Subcutaneous abdominal adipose tissue (tissue), 5 donors: ENCODE results near the gene PSMA4.

Experiments
- H3K27ac ChIP-seq: one replicate; pipeline ENCODE4 v1.7.0; 2013; ENCODE audit warnings: low read depth, mild to moderate bottlenecking, inconsistent platforms, low read length, moderate library complexity
- H3K27me3 ChIP-seq, 5 donors: one replicate each; pipeline ENCODE4 v1.7.0; 2013; ENCODE audit warnings: low read length in 5 of 5, inconsistent platforms in 1 of 5; ENCODE audit not compliant: control insufficient read depth in 5 of 5, insufficient read depth in 4 of 5
- H3K36me3 ChIP-seq, 5 donors: one replicate each; pipeline ENCODE4 v1.7.0; 2013; ENCODE audit warnings: low read length in 5 of 5; ENCODE audit not compliant: control insufficient read depth in 5 of 5, insufficient read depth in 5 of 5
- H3K4me1 ChIP-seq, 5 donors: one replicate each; pipeline ENCODE4 v1.7.0; 2013; ENCODE audit warnings: low read length in 5 of 5, mild to moderate bottlenecking in 3 of 5, moderate library complexity in 1 of 5; ENCODE audit not compliant: control insufficient read depth in 5 of 5, insufficient read depth in 5 of 5
- H3K4me3 ChIP-seq, 5 donors: one replicate each; pipeline ENCODE4 v1.7.0; 2013; ENCODE audit warnings: low read length in 5 of 5, low read depth in 1 of 5
- H3K9ac ChIP-seq, 5 donors: one replicate each; pipeline ENCODE4 v1.7.0; 2013; ENCODE audit warnings: low read length in 5 of 5, mild to moderate bottlenecking in 4 of 5, moderate library complexity in 3 of 5
- H3K9me3 ChIP-seq, 5 donors: one replicate each; pipeline ENCODE4 v1.7.0; 2013; ENCODE audit warnings: low read length in 5 of 5; ENCODE audit not compliant: control insufficient read depth in 5 of 5
- donor health status: healthy.
- donor health status: healthy.
- donor health status: healthy.
- donor health status: healthy.
- donor health status: healthy.

The PSMA4 gene

DNA sequence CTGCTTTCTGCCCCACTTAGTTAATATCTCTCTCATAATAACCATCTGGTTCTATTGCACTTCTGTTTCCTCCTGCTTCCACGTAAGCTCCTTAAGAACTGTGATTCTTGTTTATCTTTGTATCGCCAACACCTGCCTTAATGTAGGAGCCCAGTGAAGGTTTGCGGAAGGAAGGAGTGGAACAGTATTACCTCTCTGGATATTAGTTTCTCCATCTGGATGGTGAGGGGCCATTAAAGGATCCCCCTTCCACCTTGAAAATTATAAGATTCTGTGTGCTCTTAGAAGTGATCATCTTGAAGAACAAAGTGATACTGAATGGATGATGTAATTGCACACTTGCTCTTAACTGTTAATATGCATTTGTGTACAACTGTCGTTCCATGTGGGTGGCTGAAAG, 27.3 kb downstream of the PSMA4 start:
- Histone ChIP-seq H3K9me3 (no peaks in the 10 kb centered on the region), H3K36me3 (no peaks in the 10 kb centered on the region), H3K9ac (no peak overlapping the region), H3K4me1 (peaks cover 3 to 16% (median 14%) of the 10 kb centered on the region in 5 donors), H3K4me3 (no peak overlapping the region), H3K27me3 (peaks cover 0 to 12% (median 8%) of the 10 kb centered on the region in 5 donors), H3K27ac (no peak overlapping the region)

DNA sequence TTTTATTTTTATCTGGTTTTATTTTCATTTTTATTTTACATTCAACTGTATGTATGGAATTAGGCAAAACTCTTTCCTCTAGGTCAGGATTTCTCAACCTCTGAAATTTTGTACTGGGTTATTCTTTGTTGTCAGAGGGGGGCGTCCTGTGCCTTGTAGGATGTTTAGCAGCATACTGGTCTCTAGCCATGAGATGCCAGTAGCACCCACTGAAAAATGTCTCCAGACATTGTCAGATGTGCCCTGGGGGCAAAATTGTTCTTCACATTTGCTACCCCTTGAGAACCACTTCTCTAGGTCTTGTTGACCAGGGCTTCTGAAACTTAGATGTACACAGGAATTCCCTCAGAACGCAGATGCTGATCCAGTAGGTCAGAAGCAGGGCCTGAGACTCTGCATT, 30.5 kb downstream of the PSMA4 start:
- Histone ChIP-seq H3K9ac (no peak overlapping the region), H3K4me3 (no peak overlapping the region), H3K4me1 (peaks cover 3 to 9% (median 7%) of the 10 kb centered on the region in 5 donors), H3K27ac (no peak overlapping the region), H3K27me3 (peaks cover 0 to 14% (median 8%) of the 10 kb centered on the region in 5 donors), H3K9me3 (no peaks in the 10 kb centered on the region), H3K36me3 (no peaks in the 10 kb centered on the region)

- H3K4me1 ChIP-seq, result peaks cover 0 to 2% (median under 1%) of the 10 kb centered on the region in 5 donors
- no peak overlapping the region for H3K9ac ChIP-seq
- no peak overlapping the region for H3K4me3 ChIP-seq
- no peaks in the 10 kb centered on the region for H3K9me3 ChIP-seq
- H3K27ac ChIP-seq, result no peak overlapping the region
- peaks cover 0 to 10% (median 8%) of the 10 kb centered on the region in 5 donors for H3K27me3 ChIP-seq
- H3K36me3 ChIP-seq, result no peaks in the 10 kb centered on the region
These were observed 31.1 kb downstream of the PSMA4 start for GRCh38 chr15:78571382-78571781.

DNA sequence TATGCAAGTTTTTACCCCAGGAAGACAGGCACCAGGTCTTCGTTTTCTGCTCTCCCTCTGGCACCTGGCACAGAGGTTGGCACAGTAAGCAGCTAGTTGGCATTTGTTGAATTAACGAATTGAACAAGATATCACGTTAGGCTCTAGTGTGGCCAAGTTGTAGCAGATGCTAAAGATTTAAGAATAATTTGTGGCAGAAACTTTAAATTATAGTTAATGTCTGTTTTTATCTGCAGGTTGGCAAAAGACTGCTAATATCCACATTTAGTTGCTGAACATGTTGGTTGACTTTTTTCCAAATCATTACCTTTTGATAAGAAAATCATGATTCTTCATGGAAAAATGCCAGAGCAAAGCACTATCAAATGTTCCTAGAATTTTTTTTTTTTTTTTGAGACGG, 33.2 kb downstream of the PSMA4 start:
- H3K27me3 ChIP-seq, result peaks cover 0 to 6% (median 0%) of the 10 kb centered on the region in 5 donors
- H3K9me3 ChIP-seq, result no peaks in the 10 kb centered on the region
- H3K27ac ChIP-seq, result no peak overlapping the region
- H3K9ac ChIP-seq, result no peak overlapping the region
- no peaks in the 10 kb centered on the region for H3K36me3 ChIP-seq
- H3K4me3 ChIP-seq, result no peak overlapping the region
- H3K4me1 ChIP-seq, result no peaks in the 10 kb centered on the region

GRCh38 chr15:78574944-78575343, 34.7 kb downstream of the PSMA4 start:
- Histone ChIP-seq H3K27ac (no peak overlapping the region), H3K36me3 (no peaks in the 10 kb centered on the region), H3K4me1 (no peaks in the 10 kb centered on the region), H3K9me3 (no peaks in the 10 kb centered on the region), H3K9ac (no peak overlapping the region), H3K4me3 (no peak overlapping the region), H3K27me3 (peaks cover 0 to 6% (median 0%) of the 10 kb centered on the region in 5 donors)

DNA sequence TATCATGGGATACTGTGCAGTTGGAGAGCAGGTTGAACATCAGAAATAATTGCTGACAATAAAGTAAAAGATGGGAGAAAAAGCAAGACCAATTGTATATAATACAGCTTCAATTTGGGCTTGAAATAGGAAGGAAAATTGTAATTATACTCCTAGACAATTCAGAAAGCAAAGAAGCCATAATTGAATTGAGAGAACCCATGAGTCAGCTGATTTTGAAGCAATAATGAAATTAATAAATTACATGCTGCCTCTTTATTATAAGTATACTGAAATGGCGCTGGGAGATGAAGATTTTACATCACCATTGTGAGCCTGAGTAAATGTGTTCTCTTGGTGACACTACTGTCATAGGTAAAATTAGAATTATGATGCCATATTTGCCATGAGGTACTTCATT, 57.3 kb downstream of the PSMA4 start:
- Histone ChIP-seq H3K36me3 (no peaks in the 10 kb centered on the region), H3K9me3 (no peaks in the 10 kb centered on the region), H3K27ac (no peak overlapping the region), H3K4me3 (no peak overlapping the region), H3K4me1 (no peaks in the 10 kb centered on the region), H3K27me3 (peaks cover 0 to 3% (median 0%) of the 10 kb centered on the region in 5 donors), H3K9ac (no peak overlapping the region)

- no peaks in the 10 kb centered on the region for H3K9me3 ChIP-seq
- H3K4me3 ChIP-seq, result no peak overlapping the region
- H3K27me3 ChIP-seq, result peaks cover 0 to 8% (median 2%) of the 10 kb centered on the region in 5 donors
- no peak overlapping the region for H3K9ac ChIP-seq
- no peaks in the 10 kb centered on the region for H3K36me3 ChIP-seq
- H3K27ac ChIP-seq, result no peak overlapping the region
- no peaks in the 10 kb centered on the region for H3K4me1 ChIP-seq
These were observed 58.1 kb downstream of the PSMA4 start for GRCh38 chr15:78598348-78598747.

DNA sequence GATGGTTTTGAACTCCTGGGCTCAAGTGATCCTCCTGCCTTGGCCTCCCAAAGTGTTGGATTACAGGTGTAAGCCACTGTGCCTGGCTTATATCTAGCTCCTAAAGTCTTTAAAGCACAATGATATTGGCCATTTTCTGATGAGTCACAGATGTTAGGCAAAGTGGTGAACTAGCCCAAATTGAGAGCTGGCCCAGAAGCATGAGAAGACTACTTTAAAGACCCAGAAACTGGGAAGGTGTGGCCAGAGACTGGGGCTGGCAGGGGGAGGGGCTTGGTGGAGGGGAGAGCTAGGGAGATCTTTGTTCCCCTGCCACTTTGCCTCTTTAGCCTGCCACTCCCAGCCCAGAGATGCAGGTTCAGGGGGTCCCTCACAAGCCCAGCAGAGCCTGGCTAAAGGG, 58.9 kb downstream of the PSMA4 start:
- H3K9me3 ChIP-seq, result no peaks in the 10 kb centered on the region
- no peaks in the 10 kb centered on the region for H3K4me1 ChIP-seq
- H3K36me3 ChIP-seq, result no peaks in the 10 kb centered on the region
- H3K27me3 ChIP-seq, result peaks cover 0 to 16% (median 3%) of the 10 kb centered on the region in 5 donors
- H3K4me3 ChIP-seq, result no peak overlapping the region
- H3K27ac ChIP-seq, result no peak overlapping the region
- H3K9ac ChIP-seq, result no peak overlapping the region
